Nephron progenitor cell (in vitro differentiated cells): ENCODE data around the gene ZC3H8.

Experiments
- DNase-seq: peaks from one replicate; pipeline ENCODE4 v3.0.0; 2021
- H3K27ac Mint-ChIP-seq: 2 replicates; pipeline ENCODE4 v1.8.0; 2021; ENCODE audit warnings: mild to moderate bottlenecking, moderate library complexity, mixed read lengths
- H3K27me3 Mint-ChIP-seq: 2 replicates; pipeline ENCODE4 v1.8.0; 2021; ENCODE audit warnings: mild to moderate bottlenecking, low read depth, mixed read lengths; ENCODE audit not compliant: poor library complexity
- H3K36me3 Mint-ChIP-seq: 2 replicates; pipeline ENCODE4 v1.8.0; 2021; ENCODE audit warnings: low read depth, mixed read lengths
- H3K4me1 Mint-ChIP-seq: 2 replicates; pipeline ENCODE4 v1.8.0; 2021; ENCODE audit warnings: mixed read lengths
- H3K4me3 Mint-ChIP-seq: 2 replicates; pipeline ENCODE4 v1.8.0; 2021; ENCODE audit warnings: mild to moderate bottlenecking, moderate library complexity, mixed read lengths
- H3K9me3 Mint-ChIP-seq: 2 replicates; pipeline ENCODE4 v1.8.0; 2021; ENCODE audit warnings: mild to moderate bottlenecking, moderate library complexity, mixed read lengths
- TF ChIP-seq, protein P1 (sequence below): fragments of 200-600 bp; sonication (generic); IDR thresholded peaks from 2 replicates; pipeline ENCODE4 v1.5.0; 2021; ENCODE audit warnings: antibody characterized with exemption

The ZC3H8 gene

DNA sequence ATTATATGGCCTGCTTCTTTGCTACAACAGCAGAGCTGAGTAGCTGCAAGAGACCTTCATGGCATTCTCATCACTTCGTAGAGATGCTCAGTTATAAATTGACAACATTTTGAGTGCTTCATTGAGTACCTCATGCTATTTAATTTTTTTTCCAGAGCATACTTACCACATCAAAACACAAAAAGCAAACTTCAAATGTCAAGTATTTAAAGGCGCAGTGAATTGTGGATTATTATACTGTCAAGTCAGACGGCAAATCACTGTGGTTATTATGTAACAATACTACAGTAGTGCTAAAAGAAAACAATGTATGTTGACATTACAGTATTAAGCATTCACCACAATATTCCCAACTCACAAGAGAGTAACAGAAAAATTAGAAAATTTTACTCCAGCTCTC lies 12.5 kb downstream of the ZC3H8 start:
- no peak overlapping the region for H3K4me3 Mint-ChIP-seq

DNA sequence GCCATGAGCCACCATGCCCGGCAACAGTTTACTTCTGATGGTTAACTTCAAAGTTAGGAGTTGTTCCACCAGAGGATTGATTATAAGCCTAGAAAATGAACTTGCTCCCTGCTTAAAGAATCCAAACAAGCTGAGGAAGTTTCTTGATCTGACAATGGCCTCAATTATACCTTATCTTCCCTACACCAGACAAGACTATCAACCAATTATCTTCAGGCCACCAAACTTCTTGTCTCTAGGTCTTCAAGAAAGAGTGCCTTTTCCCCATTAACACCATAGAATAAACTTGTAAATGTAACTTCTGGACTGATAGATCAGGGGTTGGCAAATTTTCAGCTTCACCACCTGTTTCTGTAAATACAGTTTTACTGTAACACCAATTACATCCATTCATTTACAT lies 15.0 kb downstream of the ZC3H8 start:
- Mint-ChIP-seq H3K9me3 (peaks cover 1% of the 10 kb centered on the region), H3K4me3 (no peak overlapping the region), H3K4me1 (no peaks in the 10 kb centered on the region), H3K27ac (no peak overlapping the region), H3K36me3 (peaks cover 36% of the 10 kb centered on the region), H3K27me3 (no peaks in the 10 kb centered on the region)
- TF ChIP-seq, protein P1, sequence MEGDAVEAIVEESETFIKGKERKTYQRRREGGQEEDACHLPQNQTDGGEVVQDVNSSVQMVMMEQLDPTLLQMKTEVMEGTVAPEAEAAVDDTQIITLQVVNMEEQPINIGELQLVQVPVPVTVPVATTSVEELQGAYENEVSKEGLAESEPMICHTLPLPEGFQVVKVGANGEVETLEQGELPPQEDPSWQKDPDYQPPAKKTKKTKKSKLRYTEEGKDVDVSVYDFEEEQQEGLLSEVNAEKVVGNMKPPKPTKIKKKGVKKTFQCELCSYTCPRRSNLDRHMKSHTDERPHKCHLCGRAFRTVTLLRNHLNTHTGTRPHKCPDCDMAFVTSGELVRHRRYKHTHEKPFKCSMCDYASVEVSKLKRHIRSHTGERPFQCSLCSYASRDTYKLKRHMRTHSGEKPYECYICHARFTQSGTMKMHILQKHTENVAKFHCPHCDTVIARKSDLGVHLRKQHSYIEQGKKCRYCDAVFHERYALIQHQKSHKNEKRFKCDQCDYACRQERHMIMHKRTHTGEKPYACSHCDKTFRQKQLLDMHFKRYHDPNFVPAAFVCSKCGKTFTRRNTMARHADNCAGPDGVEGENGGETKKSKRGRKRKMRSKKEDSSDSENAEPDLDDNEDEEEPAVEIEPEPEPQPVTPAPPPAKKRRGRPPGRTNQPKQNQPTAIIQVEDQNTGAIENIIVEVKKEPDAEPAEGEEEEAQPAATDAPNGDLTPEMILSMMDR: no peak
- DNase-seq: no peak

More for the DNA sequence above, 12.5 kb downstream of the ZC3H8 start:
- Mint-ChIP-seq H3K36me3 (peaks cover 50% of the 10 kb centered on the region), H3K27ac (no peak overlapping the region), H3K4me1 (no peaks in the 10 kb centered on the region), H3K27me3 (no peaks in the 10 kb centered on the region), H3K9me3 (peaks cover 19% of the 10 kb centered on the region)
- TF ChIP-seq, protein P1: no peak
- DNase-seq: no peak

DNA sequence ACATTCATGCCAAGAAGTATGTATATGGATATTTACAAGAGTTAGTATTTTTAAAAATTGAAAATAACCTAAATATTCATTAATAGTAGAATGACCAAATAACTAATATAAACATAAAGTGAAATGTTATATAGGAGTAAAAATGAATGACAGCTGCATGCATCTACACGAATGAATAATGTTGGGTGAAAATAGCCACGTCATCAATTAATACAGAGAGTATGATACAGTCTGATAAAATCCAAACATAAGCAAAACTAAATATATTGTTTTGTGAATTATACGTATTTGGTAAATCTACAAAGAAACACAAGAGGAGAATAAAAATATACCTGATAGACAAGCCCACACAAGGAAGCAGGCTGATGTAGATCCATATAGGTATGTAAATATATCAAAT lies 24.5 kb downstream of the ZC3H8 start:
- DNase-seq: no peak
- no peaks in the 10 kb centered on the region for H3K27me3 Mint-ChIP-seq
- H3K27ac Mint-ChIP-seq: no peak overlapping the region
- no peaks in the 10 kb centered on the region for H3K9me3 Mint-ChIP-seq
- H3K4me1 Mint-ChIP-seq: no peaks in the 10 kb centered on the region
- H3K36me3 Mint-ChIP-seq: peaks cover 61% of the 10 kb centered on the region
- no peak overlapping the region for H3K4me3 Mint-ChIP-seq
- TF ChIP-seq, protein P1: no peak

DNA sequence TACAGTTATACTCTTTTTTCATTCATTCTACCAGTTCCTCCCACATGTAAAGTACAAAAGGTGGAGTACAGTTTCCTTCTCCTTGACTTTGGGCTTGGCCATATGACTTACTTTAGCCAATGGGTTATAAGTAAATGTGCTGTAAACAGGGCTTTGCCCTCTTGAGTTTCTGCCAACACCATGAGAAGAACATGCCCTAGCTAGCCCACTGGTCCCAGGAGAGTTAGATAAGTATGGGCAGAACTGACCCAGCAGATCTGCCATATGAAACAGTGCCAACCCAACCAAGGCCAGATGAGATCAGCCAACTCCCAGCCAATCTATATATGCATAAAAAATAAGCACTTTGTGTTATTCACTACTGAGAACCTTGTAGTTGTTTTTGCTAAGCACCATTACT lies 25.5 kb downstream of the ZC3H8 start:
- TF ChIP-seq, protein P1: no peak
- Mint-ChIP-seq H3K4me1 (no peaks in the 10 kb centered on the region), H3K27ac (no peak overlapping the region), H3K36me3 (peaks cover 62% of the 10 kb centered on the region), H3K9me3 (no peaks in the 10 kb centered on the region), H3K4me3 (no peak overlapping the region), H3K27me3 (no peaks in the 10 kb centered on the region)
- no peak for DNase-seq

DNA sequence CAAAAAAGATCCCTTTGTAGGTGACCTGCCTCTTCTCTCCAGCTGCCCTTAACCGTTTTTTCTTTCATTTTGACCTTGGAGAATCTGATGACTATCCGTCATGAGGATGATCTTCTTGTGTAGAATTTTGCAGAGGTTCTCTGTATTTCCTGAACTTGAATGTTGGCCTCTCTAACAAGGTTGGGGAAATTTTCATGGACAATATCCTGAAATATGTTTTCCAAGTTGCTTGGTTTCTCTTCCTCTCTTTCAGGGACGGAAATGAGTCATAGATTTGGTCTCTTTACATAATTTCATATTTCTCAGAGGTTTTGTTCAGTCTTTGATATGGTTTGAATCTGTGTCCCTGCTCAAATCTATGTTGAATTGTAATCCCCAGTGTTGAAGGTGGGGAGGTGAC lies 34.0 kb downstream of the ZC3H8 start:
- H3K27me3 Mint-ChIP-seq: no peaks in the 10 kb centered on the region
- H3K27ac Mint-ChIP-seq: no peak overlapping the region
- H3K4me1 Mint-ChIP-seq: no peaks in the 10 kb centered on the region
- no peaks in the 10 kb centered on the region for H3K9me3 Mint-ChIP-seq
- TF ChIP-seq, protein P1: no peak
- H3K4me3 Mint-ChIP-seq: no peak overlapping the region
- no peak for DNase-seq
- H3K36me3 Mint-ChIP-seq: peaks cover 24% of the 10 kb centered on the region

DNA sequence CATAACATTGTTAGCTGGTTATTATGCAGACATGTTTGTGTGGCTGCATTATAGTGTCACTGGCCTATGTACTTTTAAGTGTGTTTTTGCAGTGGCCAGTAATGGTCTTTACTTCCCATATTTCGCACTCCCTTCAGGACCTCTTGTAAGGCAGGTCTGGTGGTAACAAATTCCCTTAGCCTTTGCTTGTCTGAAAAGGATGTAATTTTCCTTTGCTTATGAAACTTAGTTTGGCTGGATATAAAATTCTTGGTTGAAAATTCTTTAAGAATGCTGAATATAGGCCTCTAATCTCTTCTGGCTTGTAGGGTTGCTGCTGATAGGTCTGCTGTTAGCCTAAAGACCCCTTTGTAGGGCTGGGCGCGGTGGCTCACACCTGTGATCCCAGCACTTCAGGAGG lies 34.7 kb downstream of the ZC3H8 start:
- H3K9me3 Mint-ChIP-seq: no peaks in the 10 kb centered on the region
- no peak overlapping the region for H3K4me3 Mint-ChIP-seq
- no peak for DNase-seq
- no peak overlapping the region for H3K27ac Mint-ChIP-seq
- H3K4me1 Mint-ChIP-seq: no peaks in the 10 kb centered on the region
- TF ChIP-seq, protein P1: no peak
- H3K36me3 Mint-ChIP-seq: peaks cover 26% of the 10 kb centered on the region
- no peaks in the 10 kb centered on the region for H3K27me3 Mint-ChIP-seq
